Superior temporal gyrus (tissue), 1 donor: Measurements from ENCODE around the gene FBXL17.

Source experiments
- DNase-seq: peaks from one replicate; pipeline ENCODE4 v3.0.0-alpha.2; 2016; ENCODE audit errors: extremely low spot score

Gene FBXL17

DNA sequence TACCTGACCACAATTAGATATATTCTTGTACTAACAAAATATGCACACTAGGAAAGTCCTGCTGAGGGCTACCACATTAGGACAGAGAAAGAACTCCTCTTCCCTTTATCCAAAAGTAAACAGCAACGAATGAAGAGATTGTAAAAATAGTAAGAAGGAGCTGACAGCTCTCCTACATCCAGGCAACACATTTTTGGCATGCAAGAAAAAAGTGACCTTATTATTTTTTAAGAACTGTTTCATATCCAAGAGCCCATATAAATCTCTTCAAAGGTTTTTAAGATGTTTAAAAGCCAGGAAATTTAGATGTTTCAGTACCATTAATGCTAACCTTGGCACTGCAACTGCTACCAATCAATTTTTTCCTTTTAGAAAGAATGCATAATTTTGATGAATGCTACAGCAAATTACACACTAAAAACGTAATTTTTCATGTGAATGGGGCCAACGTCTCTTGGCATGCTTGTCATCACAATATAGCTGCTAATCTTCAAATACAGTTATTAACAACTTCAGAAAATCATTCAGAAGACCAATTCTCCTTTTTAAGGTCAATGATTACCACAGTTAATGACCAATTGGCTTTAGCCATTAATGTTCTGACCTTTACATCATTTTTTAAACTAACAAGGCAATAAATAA is 132.0 kb downstream of the FBXL17 start:
- no peak for DNase-seq

DNA sequence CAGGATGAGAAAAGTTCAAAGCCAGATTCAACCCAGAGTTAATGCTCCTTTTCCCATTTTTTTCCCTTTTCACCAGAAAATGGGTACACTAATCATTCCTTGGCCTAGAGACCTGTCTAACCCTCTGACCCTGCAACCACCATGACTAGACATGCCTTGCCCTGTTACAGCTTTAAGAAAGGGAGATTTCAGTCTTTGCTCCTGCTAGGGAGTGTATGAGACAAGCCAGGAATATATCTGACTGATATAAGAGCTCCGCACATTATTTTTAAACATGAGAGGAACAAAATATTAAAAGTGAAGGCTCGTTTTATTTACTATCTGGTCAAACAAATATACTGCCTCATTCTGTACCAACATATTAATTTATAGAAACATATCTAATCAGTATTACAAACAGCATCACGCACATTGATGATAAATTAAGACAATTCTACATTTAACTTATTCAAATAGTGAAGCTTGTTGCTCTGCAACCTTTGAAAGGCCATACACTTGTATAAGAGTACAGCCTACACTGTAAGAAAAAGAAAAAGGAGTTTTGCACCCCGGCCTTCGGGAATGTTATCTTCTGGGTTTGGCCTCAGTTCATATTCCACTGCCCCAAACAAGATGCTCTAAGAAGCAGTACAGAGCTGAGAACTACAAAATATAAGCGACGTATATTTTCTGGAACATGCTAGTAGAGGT is 132.7 kb downstream of the FBXL17 start:
- no peak for DNase-seq

DNA sequence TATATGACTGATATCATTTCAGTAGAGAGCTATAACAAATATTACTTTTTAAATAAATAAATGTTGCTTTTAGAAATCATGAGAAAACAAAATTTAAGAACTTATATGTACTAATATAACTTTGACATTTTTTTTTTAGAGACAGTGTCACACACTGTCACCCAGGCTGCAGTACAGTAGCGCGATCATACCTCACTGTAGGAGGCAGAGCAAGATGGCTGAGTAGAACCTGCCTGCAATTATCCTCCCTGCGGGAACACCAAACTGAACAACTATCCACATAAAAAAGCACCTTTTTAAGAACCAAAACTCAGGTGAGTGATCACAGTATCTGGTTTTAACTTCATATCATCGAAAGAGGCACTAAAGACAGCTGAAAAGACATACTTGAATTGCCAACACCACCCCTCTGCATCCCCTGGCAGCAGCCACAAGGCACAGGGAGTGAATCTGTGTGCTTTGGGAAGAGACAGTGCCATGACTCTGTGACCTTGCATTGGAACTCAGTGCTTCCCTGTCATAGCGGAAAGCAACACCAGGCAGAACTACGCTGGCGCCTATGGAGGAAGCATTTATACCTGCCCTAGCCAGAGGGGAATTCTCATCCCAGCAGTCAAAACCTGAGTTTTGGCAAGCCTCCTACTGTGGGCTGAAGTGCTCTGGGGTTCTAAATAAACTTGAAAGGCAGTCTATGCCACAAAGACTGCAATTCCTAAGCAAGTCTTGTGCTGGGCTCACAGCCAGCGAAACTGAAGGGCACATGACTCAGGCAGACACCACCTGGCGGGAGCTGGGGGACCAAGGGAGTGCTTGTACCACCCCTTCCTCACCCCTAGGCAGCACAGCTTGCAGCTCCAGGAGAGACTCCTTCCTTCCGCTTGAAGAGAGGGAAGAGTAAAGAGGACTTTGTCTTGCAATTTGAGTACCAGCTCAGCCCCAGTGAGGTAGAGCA is 142.7 kb downstream of the FBXL17 start:
- no peak for DNase-seq

DNA sequence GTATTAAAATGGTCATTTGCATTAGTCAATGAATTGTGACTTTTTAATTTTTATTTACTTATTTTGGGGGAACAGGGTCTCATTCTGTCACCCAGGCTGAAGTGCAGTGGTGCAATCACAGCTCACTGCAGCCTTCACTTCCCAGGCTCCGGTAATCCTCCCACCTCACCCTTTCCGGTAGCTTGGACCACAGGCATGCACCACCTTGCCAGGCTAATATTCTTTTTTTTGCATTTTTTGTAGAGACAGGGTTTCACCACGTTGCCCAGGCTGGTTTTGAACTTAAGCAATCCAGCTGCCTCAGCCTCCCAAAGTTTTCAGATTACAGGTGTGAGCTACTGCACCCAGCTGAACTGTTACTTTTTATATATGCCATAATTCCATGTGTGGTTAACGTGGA is 143.4 kb downstream of the FBXL17 start:
- DNase-seq: no peak

DNA sequence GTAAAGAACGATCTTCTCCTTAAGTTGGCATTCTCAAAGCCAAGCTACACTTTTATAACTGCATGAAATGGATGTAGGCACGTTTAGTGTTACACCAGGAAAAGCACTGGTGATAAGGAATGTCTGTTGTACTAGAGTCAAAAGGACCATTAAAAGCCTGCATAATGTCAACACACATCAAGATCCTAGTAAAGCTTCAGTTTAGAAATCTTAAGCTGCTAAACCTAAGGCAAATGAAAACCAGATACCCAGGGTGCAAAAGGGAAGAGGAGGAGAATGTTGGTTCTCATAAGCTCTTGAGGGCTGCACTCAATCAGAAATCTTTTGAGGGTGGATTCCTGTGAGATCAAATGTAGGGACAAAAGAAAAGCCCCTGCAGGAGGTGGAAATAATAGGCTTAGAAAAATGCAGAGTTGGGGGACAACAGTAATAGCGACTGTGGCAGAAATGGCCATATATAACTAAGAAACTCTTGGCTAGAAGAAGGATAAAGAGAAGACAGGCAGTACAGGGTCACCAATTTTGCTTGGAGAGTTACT is 148.2 kb downstream of the FBXL17 start:
- no peak for DNase-seq

DNA sequence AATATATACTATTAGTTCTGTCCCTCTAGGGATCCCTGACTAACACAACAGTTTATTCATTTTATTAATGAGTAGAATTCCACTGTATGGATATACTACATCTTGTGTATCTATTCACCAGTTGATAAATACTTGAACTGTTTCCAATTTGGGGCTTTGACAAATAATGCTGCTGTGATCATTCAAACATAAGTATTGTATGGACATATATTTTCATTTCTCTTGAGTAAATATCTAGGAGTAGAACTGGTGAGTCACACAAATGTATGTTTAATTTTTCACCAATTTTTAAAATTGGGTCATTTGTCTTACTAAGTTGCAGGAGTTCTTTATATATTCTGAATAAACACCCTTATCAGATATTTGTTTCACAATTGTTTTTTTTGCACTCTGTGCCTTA is 149.1 kb downstream of the FBXL17 start:
- DNase-seq: no peak

DNA sequence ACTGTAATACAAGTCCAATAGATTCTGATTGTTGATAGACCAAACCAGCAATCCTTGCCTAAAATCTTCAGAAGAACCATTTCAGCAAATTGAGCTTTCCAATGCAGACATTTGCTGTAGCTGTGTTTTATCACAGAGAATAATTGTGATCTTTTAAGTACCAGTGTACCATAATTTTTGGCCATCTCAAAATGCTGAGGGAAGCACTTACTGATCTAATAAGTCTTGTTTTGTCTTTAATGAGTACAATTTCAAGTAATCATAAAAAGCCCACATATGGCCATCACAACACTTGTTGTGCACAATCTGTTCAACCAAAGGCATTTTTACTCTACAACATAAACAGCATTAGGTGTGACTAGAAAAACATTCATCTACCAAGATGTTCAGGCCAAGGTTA is 159.9 kb downstream of the FBXL17 start:
- no peak for DNase-seq

DNA sequence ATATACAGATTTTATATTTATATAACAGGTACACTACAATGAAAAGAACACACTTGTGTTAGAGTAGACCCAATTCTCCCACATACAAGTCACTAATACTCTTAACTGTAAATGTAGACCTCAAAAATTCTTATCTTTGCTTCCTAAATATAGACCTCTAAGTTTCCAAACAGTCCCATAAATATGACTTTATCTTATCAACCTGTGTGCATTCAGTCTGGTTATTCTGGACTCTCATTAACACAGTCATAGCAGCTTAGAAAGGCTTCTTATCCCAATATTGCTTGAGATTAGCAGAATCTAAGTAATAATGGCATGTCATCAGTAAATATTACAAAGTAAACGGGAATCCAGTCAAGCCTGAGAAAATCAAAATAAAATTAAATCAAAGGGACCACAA is 161.1 kb downstream of the FBXL17 start:
- DNase-seq: no peak

DNA sequence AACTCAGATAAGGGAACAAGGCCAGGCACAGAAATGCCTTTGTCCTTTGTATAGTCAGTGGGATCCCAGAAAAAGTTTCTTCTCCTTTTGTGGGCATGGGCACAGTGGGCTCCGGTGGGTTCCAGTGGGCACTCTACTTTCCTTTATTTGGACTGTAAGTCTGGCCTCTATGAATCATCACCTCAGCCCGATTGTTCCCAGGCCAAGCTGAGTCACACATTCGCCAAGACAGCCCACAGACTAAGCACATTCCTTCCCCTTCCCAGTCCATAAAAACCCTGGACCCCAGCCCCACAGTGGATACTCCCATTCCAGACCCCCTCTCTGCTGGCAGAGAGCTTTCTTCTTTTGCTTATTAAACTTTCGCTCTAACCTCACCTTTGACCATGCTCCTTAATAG is 165.0 kb downstream of the FBXL17 start:
- DNase-seq: no peak

DNA sequence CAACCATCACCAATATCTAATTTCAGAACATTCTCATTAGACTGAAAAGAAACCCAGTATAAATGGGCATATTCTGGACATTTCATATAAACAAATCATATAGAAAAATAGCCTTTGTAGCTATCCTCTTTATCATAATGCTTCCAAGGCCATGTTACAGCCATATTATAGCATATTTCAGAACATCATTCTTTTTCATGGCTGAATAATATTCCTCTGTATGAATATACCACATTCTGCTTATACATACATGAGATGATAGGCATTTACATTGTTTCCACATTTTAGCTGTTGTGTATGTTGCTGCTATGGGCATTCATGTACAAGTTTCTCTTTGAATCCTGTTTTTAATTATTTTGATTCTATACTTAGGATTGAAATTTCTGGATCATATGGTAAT is 167.0 kb downstream of the FBXL17 start:
- no peak for DNase-seq

DNA sequence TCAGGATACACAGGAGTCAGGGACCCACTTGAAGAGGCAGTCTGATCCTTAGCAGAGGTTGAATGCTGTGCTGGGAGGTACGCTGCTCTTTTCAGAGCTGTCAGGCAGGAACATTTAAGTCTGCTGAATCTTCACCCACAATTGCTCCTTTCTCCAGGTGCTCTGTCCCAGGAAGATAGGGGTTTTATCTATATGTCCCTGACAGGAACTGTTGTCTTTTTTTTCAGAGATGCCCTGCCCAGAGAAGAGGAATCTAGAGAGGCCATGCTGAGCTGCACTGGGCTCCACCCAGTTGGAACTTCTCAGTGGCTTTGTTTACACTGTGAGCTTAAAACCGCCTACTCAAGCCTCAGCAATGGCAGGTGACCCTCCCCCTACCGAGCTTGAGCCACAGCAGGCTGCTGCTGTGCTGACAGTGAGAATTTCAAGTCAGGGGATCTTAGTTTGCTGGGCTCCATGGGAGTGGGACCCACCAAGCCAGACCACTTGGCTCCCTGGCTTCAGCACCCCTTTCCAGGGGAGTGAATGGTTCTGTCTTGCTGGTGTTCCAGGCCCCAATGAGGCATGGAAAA is 169.0 kb downstream of the FBXL17 start:
- no peak for DNase-seq

DNA sequence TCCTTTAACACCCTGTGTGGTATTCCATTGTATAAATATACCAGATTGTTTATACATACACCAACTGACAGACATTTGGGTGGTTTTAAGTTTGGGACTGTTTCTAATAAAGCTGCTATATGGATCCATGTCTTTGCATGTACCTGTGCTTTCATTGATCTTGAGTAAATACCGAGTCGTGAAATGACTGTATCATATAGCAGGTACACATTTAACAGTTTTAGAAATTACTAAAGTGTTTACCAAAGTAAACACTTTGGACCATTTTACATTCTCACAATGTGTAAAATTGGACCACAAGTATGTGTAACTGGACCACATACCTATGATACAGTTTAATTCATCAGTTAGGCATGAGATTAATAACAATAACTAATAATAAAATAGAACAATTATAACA is 175.2 kb downstream of the FBXL17 start:
- DNase-seq: no peak

DNA sequence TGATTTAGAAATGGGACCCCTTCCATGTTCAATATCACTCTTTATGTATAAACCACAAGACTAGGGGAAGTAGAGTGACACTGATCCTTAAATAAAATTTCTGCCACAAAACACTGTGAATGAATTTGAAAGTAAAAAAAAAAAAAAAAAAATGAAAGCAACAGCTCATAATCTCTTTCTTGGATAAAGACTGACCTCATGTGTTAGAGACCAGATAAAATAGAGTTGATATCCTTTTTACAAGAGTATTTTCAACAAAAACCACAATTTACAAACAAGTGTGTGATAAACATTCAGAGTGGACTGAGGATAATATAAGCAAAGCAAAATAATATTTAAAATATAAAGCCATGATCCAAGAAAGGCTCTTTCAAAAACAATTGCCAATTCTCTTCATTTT is 180.2 kb downstream of the FBXL17 start:
- DNase-seq: no peak

DNA sequence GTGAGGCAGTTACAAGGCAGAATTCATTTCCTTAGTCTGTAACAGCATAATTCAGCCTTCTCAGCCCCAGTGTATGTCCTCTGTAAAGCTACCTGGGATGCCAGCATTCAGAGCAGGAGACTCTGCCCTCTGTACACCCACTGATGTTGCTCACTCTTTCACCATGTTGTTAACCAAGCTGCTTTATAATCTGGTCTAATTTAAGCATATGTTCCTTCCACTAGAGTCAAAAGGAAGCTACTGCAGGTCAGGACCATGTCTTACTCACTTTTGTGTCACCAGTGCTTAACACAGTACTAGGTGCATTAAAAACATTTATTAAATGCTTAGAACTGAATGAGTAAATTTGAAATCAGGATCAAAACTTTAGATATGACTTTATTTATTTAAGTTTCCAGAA is 185.6 kb downstream of the FBXL17 start:
- no peak for DNase-seq

DNA sequence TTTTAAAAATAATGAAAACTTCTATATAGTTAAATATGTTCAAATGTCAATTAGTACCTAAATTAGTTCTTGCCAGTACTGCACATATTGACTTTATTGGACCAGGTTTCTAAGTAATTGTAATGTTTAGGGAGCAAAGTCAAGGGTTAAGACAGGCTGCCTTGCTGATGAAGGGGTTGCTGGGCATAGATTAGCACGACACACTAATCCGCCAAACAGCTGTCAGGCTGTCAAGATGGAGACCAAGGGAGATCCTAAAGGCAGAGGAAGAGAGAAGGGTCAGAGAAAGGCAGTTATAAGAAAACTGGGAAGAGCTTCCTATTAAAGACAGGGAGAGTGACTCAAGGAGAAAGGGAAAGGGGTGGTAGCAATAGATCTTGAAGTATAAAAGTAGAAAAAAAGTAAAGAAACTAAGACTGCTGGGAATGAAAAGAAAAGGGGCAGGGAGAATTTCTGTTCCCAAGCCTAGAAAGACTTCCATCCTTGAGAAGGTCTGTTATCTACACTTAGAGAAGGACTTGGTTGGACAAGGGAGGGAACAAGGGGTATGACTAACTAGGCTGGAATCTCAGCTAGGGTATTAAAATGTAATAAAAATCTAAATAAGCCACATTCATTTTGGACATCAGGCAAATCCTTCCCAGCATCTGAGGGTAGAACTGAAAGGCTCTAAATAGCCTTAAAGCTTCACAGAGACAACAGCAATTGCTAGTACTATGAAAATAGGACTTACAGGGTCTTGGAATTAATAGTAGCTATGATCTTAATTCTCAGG is 188.7 kb downstream of the FBXL17 start:
- no peak for DNase-seq

DNA sequence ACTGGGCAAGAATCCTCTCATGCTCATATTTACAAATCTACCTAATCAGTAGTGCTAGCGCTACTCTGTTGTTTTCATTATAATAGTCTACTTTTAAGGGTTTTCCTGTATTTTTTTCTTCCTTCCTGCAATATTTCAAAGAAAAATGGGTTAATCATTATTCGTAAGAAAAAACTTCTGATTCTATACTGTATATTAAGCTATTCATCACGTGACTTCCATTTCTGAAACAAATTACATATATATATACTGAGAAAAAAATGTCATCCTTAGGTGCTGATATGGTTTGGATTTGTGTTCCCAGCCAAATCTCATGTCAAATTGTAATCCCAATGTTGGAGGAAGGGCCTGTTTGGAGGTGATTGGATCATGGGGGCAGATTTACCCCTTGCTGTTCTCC is 197.0 kb downstream of the FBXL17 start:
- no peak for DNase-seq

DNA sequence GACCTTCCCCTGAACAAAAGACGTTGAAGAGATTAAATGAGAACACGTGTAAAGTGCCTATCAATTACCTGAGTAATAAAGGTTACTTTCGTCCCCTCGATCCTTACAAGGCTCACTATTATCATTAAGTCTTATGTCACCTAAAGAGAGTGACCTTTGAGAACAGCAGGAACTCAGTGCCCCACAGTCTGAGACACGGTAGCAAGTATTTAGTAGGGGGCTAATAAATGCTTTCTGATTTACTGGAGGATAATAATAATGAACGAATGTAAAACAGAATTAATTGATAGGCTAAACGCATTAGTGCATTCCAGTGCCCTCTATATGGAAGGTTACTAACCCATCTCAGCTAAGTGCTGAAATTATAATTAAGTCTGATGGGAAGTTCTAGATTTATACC is 199.9 kb downstream of the FBXL17 start:
- no peak for DNase-seq

DNA sequence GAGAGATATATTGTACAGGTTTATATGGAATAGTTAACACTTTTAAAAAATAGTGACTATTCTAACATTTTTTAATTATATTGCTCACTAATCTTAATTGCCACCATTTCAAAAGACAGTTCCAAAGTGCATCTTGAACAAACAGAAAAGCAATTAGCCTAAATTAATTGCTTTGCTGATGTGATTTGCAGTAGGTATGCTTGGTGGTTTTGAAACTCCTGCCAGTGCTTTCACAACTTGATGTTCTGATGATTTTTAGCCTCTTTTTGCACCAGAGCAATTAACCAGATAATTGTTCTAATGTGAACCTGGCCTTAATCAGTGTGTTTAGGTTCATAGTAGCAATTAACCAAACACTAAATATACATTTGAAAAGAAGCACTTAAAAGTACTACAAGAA is 207.6 kb downstream of the FBXL17 start:
- no peak for DNase-seq

DNA sequence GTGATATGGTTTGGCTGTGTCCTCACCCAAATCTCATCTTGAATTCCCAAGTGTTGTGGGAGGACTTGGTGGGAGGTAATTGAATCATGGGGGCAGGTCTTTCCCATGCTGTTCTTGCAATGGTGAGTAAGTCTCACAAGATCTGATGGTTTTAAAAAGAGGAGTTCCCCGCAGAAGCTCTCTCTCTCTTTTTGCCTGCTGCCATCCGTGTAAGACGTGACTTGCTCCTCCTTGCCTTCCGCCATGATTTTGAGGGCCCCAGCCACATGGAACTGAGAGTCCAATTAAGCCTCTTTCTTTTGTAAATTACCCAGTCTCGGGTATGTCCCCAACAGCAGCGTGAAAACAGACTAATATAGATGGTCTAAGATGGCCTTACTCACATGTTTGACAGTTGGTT is 210.1 kb downstream of the FBXL17 start:
- no peak for DNase-seq

DNA sequence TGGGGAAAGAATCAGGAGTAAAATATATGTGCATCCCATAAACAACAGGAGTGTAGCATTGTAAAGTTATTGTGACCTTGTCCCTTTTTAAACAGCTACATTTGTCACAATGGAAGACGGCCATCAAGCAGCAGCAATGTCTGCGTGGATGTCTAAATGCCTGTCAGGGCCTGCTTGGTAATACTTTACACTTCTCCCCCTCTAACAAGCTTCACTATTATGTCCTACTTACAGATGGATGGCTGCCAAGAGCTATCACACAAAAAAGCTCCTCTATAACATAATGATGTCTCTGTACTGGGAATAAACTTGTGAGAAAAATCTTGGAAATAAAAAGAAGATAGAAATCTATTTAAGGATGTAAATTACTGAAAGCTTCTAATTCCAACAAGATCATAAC is 213.0 kb downstream of the FBXL17 start:
- peak; percentile 60 for DNase-seq

DNA sequence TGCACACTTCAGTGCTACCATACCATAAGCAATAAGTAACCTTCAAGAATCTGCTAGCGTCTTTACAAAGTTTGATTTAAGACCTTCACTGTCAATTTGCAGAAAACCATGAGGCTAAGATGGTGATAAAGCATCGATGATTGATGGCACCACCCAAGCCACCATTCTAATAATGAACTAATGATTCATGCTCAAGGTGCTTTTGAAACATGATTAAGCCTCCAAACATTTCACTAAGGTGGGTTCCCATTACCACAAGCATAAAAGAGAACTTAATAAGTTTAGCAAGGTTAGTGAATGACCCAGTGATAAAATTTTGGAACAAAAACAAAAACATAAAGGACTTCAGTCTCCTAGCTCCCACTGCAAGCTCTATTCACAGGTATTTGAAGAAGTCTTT is 214.7 kb downstream of the FBXL17 start:
- no peak for DNase-seq
